Activated CD8-positive, alpha-beta memory T cell treated with anti-CD3 and anti-CD28 coated beads, Interleukin-2, amount 50 U/mL, for 1 hour (primary cell): ENCODE measurements around the gene GJA1.

Experiments
- DNase-seq: peaks from one replicate; pipeline ENCODE4 v3.0.0-alpha.2; 2020; ENCODE audit errors: extremely low read depth

GJA1 gene

GRCh38 chr6:121482751-121483150 is 47.3 kb downstream of the GJA1 start:
- DNase-seq: no peak

- no peak for DNase-seq
These were observed 49.9 kb downstream of the GJA1 start for GRCh38 chr6:121485359-121485811.

GRCh38 chr6:121491576-121491975 is 56.1 kb downstream of the GJA1 start:
- no peak for DNase-seq

DNA sequence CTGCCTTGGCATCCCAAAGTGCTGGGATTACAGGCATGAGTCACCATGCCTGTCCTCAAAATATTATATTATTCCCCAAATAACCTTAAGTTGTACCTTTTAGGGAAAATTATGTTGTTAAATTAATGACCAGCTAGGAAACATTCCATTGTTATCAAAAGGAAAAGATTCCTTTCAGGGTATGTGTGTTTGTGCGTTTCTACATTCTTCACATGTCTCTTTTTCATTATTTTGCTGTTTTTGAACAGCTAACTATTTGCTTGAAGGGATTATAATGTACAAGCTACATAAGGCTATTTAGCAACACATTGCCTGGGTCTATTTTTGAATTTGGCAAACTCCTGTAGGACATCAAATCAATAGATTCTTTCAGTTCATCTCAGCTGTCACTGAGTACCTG is 57.1 kb downstream of the GJA1 start:
- no peak for DNase-seq

- DNase-seq: no peak
These were observed 62.5 kb downstream of the GJA1 start for GRCh38 chr6:121497970-121498375.

DNA sequence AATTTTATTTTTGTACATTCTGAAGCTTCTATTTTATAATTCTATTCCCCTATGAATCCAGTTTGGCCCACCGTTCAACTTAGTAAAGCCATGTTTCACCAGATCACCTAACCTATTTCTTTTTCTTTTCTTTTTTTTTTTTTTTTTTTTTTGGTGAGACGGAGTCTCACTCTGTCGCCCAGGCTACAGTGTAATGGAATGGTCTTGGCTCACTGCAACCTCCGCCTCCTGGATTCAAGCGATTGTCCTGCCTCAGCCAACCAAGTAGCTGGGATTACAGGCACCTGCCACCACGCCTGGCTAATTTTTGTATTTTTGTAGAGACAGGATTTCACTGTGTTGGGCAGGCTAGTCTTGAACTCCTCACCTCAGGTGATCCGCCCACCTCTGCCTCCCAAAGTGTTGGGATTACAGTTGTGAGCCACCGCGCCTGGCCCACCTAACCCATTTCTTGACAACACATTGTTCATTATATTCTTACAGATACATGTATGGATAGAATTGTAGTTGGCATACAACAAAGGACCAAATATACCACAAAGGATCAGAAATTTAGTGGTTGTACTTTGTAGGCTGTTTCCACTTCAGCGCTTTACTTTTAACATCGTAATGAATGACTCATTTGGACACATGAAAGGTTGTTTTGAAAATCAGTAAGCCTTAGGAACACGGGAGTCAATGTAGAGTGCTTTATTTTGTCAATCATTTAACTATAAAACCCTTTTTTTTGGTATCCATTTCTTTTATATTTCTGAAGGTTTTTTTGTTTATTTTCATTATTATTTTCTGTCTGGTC is 63.2 kb downstream of the GJA1 start:
- DNase-seq: no peak
